ENCODE measurements around the gene FCHSD2. TPM values are rescaled to one million over a fixed set of nuclear protein-coding genes. Genes with fewer than 3 reads are reported as not detected.
A peak's percentile ranks its signal among the peaks of the same experiment; 100 is the strongest.
"Not testable (repeated sequence)": the region's sequence is repeated elsewhere in the genome, so short reads cannot be mapped to it uniquely, and the experiment has no call there.

FCHSD2 gene
- total RNA-seq, 1 donor from 2014 or later, result 16.3 TPM

GRCh38 chr11:73077454-73077853 lies 64.7 kb downstream of the FCHSD2 start:
- no peak for TF ChIP-seq CTCF (IDR thresholded peaks at IDR 0.05)
- H3K27me3 ChIP-seq, result no peaks in the 10 kb centered on the region
- intact Hi-C loops (cut with DNase I), result no loop called here

GRCh38 chr11:73074319-73074718 lies 67.8 kb downstream of the FCHSD2 start:
- H3K27me3 ChIP-seq, result no peaks in the 10 kb centered on the region

More at GRCh38 chr11:73077454-73077853, 64.7 kb downstream of the FCHSD2 start:
- Histone ChIP-seq H3K36me3 (no peaks in the 10 kb centered on the region), H3K9me3 (no peaks in the 10 kb centered on the region), H3K27ac (no peak overlapping the region), H3K4me3 (no peak overlapping the region), H3K4me1 (no peaks in the 10 kb centered on the region)
- DNase-seq (ENCODE audit: low spot score in 2 of 2), result no peak

GRCh38 chr11:73072935-73073481 lies 69.1 kb downstream of the FCHSD2 start:
- no peak for TF ChIP-seq CTCF (IDR thresholded peaks at IDR 0.05)
- H3K36me3 ChIP-seq, result no peaks in the 10 kb centered on the region
- no peak for DNase-seq (ENCODE audit: low spot score in 2 of 2)
- H3K4me1 ChIP-seq, result peaks cover 0 to 4% of the 10 kb centered on the region in 2 donors
- intact Hi-C loops (cut with DNase I), result no loop called here
- no peaks in the 10 kb centered on the region for H3K9me3 ChIP-seq
- H3K27ac ChIP-seq, result peak overlapping the region; percentile 56
- H3K27me3 ChIP-seq, result no peaks in the 10 kb centered on the region
- peak overlapping the region; percentile 16 to 37 for H3K4me3 ChIP-seq

More at GRCh38 chr11:73074319-73074718, 67.8 kb downstream of the FCHSD2 start:
- no peak for TF ChIP-seq CTCF (IDR thresholded peaks at IDR 0.05)
- Histone ChIP-seq H3K36me3 (no peaks in the 10 kb centered on the region), H3K4me3 (no peak overlapping the region), H3K4me1 (peaks cover 0 to 4% of the 10 kb centered on the region in 2 donors), H3K27ac (no peak overlapping the region), H3K9me3 (no peaks in the 10 kb centered on the region)
- DNase-seq (ENCODE audit: low spot score in 2 of 2), result no peak
- intact Hi-C loops (cut with DNase I), result no loop called here

GRCh38 chr11:73070653-73071052 lies 71.5 kb downstream of the FCHSD2 start:
- no peaks in the 10 kb centered on the region for H3K9me3 ChIP-seq
- no peak overlapping the region for H3K4me3 ChIP-seq
- no peak for DNase-seq (ENCODE audit: low spot score in 2 of 2)
- H3K27me3 ChIP-seq, result no peaks in the 10 kb centered on the region
- intact Hi-C loops (cut with DNase I), result no loop called here
- H3K4me1 ChIP-seq, result peaks cover 0 to 4% of the 10 kb centered on the region in 2 donors
- no peaks in the 10 kb centered on the region for H3K36me3 ChIP-seq
- no peak for TF ChIP-seq CTCF (IDR thresholded peaks at IDR 0.05)
- no peak overlapping the region for H3K27ac ChIP-seq

- H3K36me3 ChIP-seq; H3K27me3 ChIP-seq; DNase-seq (ENCODE audit: low spot score in 2 of 2); H3K27ac ChIP-seq; H3K4me3 ChIP-seq; intact Hi-C loops (cut with DNase I); H3K9me3 ChIP-seq: not testable (repeated sequence)
- H3K4me1 ChIP-seq, result peaks cover 0 to 13% of the 10 kb centered on the region in 2 donors
Observed at GRCh38 chr11:73061857-73062424, 80.2 kb downstream of the FCHSD2 start.

- H3K4me3 ChIP-seq; DNase-seq (ENCODE audit: low spot score in 2 of 2); H3K36me3 ChIP-seq; H3K9me3 ChIP-seq; H3K27ac ChIP-seq; intact Hi-C loops (cut with DNase I); H3K27me3 ChIP-seq: not testable (repeated sequence)
- peaks cover 0 to 13% of the 10 kb centered on the region in 2 donors for H3K4me1 ChIP-seq
Observed at GRCh38 chr11:73061434-73061833, 80.7 kb downstream of the FCHSD2 start.
